ENCODE measurements around the gene CDC42BPB.

Gene CDC42BPB, protein sequence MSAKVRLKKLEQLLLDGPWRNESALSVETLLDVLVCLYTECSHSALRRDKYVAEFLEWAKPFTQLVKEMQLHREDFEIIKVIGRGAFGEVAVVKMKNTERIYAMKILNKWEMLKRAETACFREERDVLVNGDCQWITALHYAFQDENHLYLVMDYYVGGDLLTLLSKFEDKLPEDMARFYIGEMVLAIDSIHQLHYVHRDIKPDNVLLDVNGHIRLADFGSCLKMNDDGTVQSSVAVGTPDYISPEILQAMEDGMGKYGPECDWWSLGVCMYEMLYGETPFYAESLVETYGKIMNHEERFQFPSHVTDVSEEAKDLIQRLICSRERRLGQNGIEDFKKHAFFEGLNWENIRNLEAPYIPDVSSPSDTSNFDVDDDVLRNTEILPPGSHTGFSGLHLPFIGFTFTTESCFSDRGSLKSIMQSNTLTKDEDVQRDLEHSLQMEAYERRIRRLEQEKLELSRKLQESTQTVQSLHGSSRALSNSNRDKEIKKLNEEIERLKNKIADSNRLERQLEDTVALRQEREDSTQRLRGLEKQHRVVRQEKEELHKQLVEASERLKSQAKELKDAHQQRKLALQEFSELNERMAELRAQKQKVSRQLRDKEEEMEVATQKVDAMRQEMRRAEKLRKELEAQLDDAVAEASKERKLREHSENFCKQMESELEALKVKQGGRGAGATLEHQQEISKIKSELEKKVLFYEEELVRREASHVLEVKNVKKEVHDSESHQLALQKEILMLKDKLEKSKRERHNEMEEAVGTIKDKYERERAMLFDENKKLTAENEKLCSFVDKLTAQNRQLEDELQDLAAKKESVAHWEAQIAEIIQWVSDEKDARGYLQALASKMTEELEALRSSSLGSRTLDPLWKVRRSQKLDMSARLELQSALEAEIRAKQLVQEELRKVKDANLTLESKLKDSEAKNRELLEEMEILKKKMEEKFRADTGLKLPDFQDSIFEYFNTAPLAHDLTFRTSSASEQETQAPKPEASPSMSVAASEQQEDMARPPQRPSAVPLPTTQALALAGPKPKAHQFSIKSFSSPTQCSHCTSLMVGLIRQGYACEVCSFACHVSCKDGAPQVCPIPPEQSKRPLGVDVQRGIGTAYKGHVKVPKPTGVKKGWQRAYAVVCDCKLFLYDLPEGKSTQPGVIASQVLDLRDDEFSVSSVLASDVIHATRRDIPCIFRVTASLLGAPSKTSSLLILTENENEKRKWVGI (N-terminal part only)

GRCh38 chr14:103057372-103058163 lies at the start of gene CDC42BPB:
Gene CDC42BPB (minus strand): TSS chr14:103057549. CDS start chr14:103057173, 376 bp downstream.
- H3K4me3 ChIP-seq (ENCODE audit: low read length) = peak within 1 kb of the TSS; percentile 86
- H3K36me3 ChIP-seq (ENCODE audit: insufficient read depth, low read depth, low read length) = 0 out of 2 replicates have a peak, but pooled peaks cover 3% of the 10 kb centered on the region
- H3K9me3 ChIP-seq (ENCODE audit: insufficient read depth, low read depth, low read length) = no peaks in the 10 kb centered on the region
- H3K9ac ChIP-seq (ENCODE audit: low read depth, low read length) = peak within 1 kb of the TSS; percentile 66
- no peak within 1 kb of the TSS for H3K27ac ChIP-seq (ENCODE audit: low read length)
- H3K27me3 ChIP-seq (ENCODE audit: insufficient read depth, low read length) = no peaks in the 10 kb centered on the region
- H3K4me1 ChIP-seq (ENCODE audit: insufficient read depth, low read length) = no peaks in the 10 kb centered on the region; the same call in none of the 2 replicates

GRCh38 chr14:103105580-103106150 lies 48.3 kb upstream of the CDC42BPB start:
- H3K4me1 ChIP-seq (ENCODE audit: insufficient read depth, low read length) = peaks cover 15% of the 10 kb centered on the region; the same call in 1 of the 2 replicates
- no peak overlapping the region for H3K27ac ChIP-seq (ENCODE audit: low read length)
- H3K27me3 ChIP-seq (ENCODE audit: insufficient read depth, low read length) = peaks cover 71% of the 10 kb centered on the region
- no peak overlapping the region for H3K9ac ChIP-seq (ENCODE audit: low read depth, low read length)
- H3K9me3 ChIP-seq (ENCODE audit: insufficient read depth, low read depth, low read length) = no peaks in the 10 kb centered on the region
- no peaks in the 10 kb centered on the region for H3K36me3 ChIP-seq (ENCODE audit: insufficient read depth, low read depth, low read length)
- H3K4me3 ChIP-seq (ENCODE audit: low read length) = no peak overlapping the region

DNA sequence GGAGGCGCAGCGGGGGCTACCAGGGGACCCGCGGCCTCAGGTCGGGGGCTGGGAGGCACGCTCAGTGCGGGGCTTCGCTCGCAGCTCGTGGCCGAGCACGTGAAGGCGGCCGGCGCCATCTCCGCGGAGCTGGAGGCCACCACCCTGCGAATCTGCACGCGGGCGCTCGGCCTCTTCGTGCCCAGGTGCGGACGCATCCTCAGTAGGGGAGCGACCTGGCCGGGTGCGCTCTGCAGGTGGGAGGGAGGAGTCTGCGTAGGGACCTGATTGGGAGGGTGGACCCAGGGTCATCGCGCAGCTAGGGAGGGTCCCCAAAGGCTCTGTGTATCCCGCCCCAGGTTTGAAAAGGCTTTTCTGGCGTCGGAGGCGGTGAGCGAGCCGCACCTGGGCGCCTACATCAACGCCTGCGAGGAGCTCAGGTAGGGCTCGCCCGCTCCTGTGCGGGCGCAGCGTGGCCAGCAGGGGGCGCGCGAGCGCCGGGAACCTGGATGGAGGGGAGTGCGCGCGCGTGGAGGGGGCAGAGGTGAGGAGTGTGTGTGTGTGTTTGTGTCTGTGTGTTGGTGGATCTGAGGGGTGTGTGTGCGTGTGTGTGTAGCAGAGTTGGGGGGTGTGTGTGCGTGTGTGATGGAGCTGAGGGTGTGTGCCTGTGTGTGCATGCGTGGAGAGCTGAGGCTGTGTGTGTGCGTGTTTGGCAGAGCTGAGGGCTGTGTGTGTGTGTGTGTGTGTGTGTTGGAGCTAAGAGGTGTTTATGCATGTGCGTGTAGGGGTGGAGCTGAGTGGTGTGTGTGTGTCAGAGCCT lies 47.5 kb upstream of the CDC42BPB start:
- Histone ChIP-seq H3K9me3 (ENCODE audit: insufficient read depth, low read depth, low read length) (no peaks in the 10 kb centered on the region), H3K4me3 (ENCODE audit: low read length) (peak overlapping the region; percentile 21; the same call in 1 of the 2 replicates), H3K27me3 (ENCODE audit: insufficient read depth, low read length) (peaks cover 63% of the 10 kb centered on the region), H3K36me3 (ENCODE audit: insufficient read depth, low read depth, low read length) (no peaks in the 10 kb centered on the region), H3K27ac (ENCODE audit: low read length) (no peak overlapping the region), H3K4me1 (ENCODE audit: insufficient read depth, low read length) (peaks cover 10% of the 10 kb centered on the region; the same call in 1 of the 2 replicates), H3K9ac (ENCODE audit: low read depth, low read length) (no peak overlapping the region)

DNA sequence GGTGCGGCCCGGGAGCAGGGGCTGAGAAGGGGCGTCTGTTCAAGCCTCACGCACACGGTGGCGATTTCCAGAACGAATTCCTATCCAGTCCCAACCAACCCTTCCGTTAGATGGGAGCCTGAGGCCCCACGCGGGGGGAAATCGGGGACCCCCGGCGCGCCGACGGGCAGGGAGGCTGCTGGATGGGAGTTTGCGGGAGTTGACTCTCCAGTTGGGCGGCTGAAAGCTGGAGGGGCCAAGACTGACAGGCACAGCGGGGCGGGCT lies 47.0 kb upstream of the CDC42BPB start:
- Histone ChIP-seq H3K4me3 (ENCODE audit: low read length) (peak overlapping the region; percentile 21; the same call in 1 of the 2 replicates), H3K27me3 (ENCODE audit: insufficient read depth, low read length) (peaks cover 60% of the 10 kb centered on the region), H3K4me1 (ENCODE audit: insufficient read depth, low read length) (peaks cover 10% of the 10 kb centered on the region; the same call in 1 of the 2 replicates), H3K27ac (ENCODE audit: low read length) (no peak overlapping the region), H3K9me3 (ENCODE audit: insufficient read depth, low read depth, low read length) (no peaks in the 10 kb centered on the region), H3K9ac (ENCODE audit: low read depth, low read length) (no peak overlapping the region), H3K36me3 (ENCODE audit: insufficient read depth, low read depth, low read length) (no peaks in the 10 kb centered on the region)

DNA sequence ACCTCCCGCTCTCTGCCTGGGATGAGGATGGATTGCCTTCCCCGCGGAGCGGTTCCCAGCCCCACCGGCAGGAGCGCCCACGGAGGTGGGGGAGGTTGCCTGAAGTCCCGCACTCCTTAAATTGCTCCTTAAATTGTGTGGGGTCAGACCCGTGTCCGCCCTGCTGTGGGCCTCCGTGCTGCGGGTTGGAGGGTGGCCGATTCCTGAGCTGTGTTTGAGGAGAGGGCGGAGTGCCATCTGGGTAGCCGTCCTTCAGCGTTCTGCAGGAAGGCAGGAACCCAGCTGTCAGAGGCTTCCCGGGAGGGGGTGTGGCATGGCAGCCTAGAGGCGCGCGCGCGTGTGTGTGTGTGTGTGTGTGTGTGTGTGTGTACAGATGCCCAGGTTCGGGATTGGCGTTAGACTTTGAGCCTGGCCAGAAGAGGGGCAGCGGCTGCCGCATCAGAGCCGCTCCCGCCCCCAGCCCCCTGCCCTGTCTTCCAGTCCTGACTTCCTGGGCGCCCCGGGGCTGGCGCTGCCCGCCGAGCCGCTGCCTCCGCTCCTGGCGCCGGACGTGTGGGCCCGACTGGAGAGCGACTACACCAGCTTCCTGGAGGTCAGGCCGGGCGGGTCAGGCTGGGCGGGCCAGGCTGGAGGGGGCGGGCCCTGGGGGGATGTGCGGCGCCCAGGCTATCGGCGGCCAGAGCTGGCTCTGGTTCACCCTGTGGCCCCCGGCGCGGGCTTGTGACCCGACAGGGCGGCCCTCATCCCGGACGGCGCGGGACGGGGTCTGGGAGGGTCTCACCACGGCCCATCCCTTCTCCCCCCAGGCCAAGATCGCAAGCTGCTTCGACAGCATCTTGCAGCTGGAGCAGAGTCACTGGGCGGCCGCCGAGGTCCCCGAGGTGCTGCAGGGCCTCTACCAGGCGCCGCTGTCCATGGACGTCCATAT lies 46.4 kb upstream of the CDC42BPB start:
- peaks cover 8% of the 10 kb centered on the region; the same call in 1 of the 2 replicates for H3K4me1 ChIP-seq (ENCODE audit: insufficient read depth, low read length)
- H3K9me3 ChIP-seq (ENCODE audit: insufficient read depth, low read depth, low read length) = no peaks in the 10 kb centered on the region
- no peak overlapping the region; the same call in 1 of the 2 replicates for H3K4me3 ChIP-seq (ENCODE audit: low read length)
- no peaks in the 10 kb centered on the region for H3K36me3 ChIP-seq (ENCODE audit: insufficient read depth, low read depth, low read length)
- peaks cover 60% of the 10 kb centered on the region for H3K27me3 ChIP-seq (ENCODE audit: insufficient read depth, low read length)
- no peak overlapping the region for H3K9ac ChIP-seq (ENCODE audit: low read depth, low read length)
- H3K27ac ChIP-seq (ENCODE audit: low read length) = no peak overlapping the region

- no peaks in the 10 kb centered on the region for H3K36me3 ChIP-seq (ENCODE audit: insufficient read depth, low read depth, low read length)
Observed at GRCh38 chr14:103102689-103103260, 45.4 kb upstream of the CDC42BPB start.

DNA sequence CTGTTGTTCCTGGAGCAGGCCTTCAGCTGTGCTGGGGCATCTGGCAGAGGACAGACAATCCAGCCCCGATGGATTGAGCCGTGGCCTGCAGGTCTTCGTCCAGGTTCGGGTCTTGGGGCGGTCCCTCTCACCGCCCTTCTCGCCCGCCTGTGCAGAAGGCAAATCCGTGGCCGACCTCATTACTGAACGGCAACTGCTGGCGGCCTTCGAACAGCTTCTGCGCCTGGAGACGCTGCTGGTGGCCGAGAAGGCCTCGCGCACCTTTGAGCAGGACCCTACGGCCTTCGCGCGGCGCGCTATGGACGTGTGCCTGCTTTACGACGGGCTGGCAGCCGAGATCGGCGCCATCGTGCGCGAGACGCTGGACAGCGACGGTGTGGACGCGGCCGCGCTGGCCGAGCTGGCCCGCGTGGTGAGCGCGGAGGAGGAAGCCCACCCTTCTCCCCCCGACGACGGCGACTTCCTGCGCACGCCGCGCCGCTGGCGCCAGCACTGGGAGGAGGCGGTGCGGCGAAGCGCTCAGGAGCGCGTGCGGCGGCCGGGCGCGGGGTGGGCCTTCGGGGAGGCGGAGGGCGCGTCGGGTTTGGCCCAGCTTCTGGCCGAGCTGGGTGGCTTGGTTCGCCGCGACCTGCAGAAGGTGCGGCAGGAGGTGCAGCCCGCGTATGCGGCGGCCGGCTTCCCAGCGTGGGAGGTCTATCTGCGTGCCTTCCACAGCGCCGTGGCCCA lies 44.8 kb upstream of the CDC42BPB start:
- H3K9ac ChIP-seq (ENCODE audit: low read depth, low read length) = no peak overlapping the region
- H3K36me3 ChIP-seq (ENCODE audit: insufficient read depth, low read depth, low read length) = no peaks in the 10 kb centered on the region
- no peaks in the 10 kb centered on the region; the same call in 1 of the 2 replicates for H3K4me1 ChIP-seq (ENCODE audit: insufficient read depth, low read length)
- no peak overlapping the region for H3K27ac ChIP-seq (ENCODE audit: low read length)
- H3K4me3 ChIP-seq (ENCODE audit: low read length) = no peak overlapping the region
- H3K9me3 ChIP-seq (ENCODE audit: insufficient read depth, low read depth, low read length) = no peaks in the 10 kb centered on the region
- H3K27me3 ChIP-seq (ENCODE audit: insufficient read depth, low read length) = peaks cover 55% of the 10 kb centered on the region

More at GRCh38 chr14:103102689-103103260, 45.4 kb upstream of the CDC42BPB start:
- peaks cover 55% of the 10 kb centered on the region for H3K27me3 ChIP-seq (ENCODE audit: insufficient read depth, low read length)
- H3K9me3 ChIP-seq (ENCODE audit: insufficient read depth, low read depth, low read length) = no peaks in the 10 kb centered on the region
- no peaks in the 10 kb centered on the region; the same call in 1 of the 2 replicates for H3K4me1 ChIP-seq (ENCODE audit: insufficient read depth, low read length)
- H3K4me3 ChIP-seq (ENCODE audit: low read length) = no peak overlapping the region
- H3K27ac ChIP-seq (ENCODE audit: low read length) = no peak overlapping the region
- no peak overlapping the region for H3K9ac ChIP-seq (ENCODE audit: low read depth, low read length)

DNA sequence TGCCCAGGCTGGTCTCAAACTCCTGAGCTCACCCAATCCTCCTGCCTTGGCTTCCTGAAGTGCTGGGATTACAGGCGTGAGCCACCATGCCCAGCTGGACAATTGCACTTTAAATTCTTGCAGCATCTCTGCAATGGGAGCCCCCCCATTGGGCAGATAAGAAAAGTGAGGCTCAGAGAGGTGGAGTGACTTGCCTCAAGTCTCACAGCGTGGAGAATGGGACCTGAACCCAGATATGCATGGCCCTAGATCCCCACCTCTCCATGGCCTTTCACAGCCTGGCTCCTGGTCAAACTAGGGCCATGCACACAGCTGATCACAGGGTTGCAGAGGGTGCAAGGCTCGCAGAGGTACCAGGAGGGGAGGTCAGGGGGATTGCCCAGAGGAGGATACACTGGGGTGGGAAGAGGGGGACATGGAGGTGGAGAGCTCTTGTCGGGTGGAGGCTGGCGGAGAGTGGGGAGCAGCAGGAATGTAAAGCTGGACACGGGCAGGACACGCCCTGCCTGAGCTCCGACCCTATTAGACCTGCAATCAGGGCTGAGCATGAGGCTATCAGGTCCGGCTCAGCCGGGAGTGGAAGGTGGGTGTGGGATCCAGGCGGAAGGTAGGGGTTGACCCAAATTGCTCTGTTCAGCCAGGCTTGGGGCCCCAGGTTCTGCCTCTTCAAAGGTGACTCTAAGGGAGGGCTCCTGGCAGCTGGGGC lies 44.1 kb upstream of the CDC42BPB start:
- Histone ChIP-seq H3K9me3 (ENCODE audit: insufficient read depth, low read depth, low read length) (no peaks in the 10 kb centered on the region), H3K27me3 (ENCODE audit: insufficient read depth, low read length) (peaks cover 55% of the 10 kb centered on the region), H3K36me3 (ENCODE audit: insufficient read depth, low read depth, low read length) (no peaks in the 10 kb centered on the region), H3K4me3 (ENCODE audit: low read length) (no peak overlapping the region), H3K27ac (ENCODE audit: low read length) (no peak overlapping the region), H3K4me1 (ENCODE audit: insufficient read depth, low read length) (no peaks in the 10 kb centered on the region; the same call in 1 of the 2 replicates), H3K9ac (ENCODE audit: low read depth, low read length) (no peak overlapping the region)

All from iPS-20b (cell line).